ENCODE results near the gene ZNF276.

The ZNF276 gene

DNA sequence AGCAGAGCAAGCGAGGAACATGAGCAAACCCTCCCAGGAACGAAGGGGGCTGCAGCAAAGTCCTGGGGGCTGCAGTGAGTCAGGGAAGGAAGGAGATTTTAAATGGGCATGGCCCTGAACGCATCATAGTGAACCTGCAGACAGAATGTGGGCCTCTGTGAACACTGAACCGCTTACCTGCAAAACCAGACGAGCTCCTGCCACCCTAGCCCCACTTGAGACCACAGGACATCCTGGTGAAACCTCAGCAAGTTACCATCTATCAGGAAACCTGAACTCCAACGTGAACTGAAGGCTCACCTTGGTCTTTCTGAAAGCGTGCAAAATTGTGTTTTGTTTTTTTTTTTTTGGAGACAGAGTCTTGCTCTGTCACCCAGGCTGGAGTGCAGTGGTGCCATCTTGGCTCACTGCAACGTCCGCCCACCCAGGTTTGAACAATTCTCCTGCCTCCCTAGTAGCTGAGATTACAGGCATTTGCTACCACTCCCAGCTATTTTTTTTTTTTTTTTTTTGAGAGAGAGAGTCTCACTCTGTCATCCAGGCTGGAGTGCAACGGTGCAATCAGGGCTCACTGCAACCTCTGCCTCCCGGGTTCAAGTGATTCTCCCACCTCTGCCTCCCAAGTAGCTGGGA, 64.3 kb downstream of the ZNF276 start:
- no peak for DNase-seq

DNA sequence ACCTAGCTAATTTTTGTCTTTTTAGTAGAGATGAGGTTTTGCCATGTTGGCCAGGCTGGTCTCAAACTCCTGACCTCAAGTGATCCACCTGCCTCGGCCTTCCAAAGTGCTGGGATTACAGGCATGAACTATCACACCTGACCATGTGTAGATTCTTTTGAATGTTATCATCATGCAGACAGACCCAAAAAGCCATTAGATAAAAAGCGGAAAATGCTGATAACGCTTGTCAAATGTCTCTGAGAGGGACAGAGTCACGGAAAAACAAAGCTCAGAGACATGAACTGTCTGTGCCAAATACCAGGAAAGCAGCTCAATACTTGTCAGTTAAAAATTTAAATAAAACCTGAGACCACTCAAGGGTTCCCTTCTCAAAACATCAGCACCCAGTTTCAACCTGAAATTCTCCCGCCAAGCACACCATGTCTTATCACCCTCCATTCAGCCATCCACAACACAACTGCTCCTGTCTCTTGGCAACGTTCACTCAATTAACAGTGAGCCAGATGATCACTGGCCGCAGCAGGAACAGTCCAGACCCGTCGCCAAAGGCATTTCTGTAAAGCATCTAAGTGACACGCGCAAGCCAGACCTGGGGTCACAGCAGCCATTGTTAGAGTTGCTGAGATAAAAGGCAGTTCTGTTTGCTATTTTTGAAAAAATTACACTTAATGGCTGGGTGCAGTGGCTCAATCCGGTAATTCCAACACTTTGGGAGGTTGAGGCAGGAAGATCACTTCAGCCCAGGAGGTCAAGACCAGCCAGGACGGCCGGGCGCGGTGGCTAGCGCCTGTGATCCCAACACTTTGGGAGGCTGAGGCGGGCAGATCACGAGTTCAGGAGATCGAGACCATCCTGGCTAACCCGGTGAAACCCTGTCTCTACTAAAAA, 65.4 kb downstream of the ZNF276 start:
- DNase-seq = no peak

DNA sequence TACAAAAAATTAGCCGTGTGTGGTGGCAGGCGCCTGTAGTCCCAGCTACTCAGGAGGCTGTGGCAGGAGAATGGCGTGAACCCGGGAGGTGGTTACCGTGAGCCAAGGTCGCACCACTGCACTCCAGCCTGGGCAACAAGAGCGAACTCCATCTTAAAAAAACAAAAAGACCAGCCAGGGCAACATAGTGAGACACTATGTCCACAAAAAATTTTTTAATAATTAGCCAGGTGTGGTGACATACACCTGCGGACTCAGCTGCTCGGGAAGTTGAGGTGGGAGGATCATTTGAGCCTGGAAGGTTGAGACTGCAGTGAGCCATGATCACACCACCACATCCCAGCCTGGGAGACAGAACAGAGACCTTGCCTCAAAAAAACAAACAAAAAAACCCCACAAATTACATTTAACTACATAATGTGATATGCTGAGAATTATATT, 66.0 kb downstream of the ZNF276 start:
- DNase-seq = no peak

Measured in inflammatory macrophage treated with lipopolysaccharide for 1 hour (primary cell).